ENCODE results near the gene MPV17. TPM values are rescaled to one million over a fixed set of nuclear protein-coding genes. Genes with fewer than 3 reads are reported as not detected.
A peak's percentile ranks its signal among the peaks of the same experiment; 100 is the strongest.

The MPV17 gene
- 100 to 1,000 TPM in 1 of 2 donors, 10 to 100 TPM in 1; 46.6 to 124 TPM for total RNA-seq
- polyA plus RNA-seq (ENCODE audit: insufficient read length in 2 of 2) = 100 to 1,000 TPM; 108 to 132 TPM
- long read RNA-seq, donor 1, transcript MPV17-203 (8 exons, 1,005 nt) = major isoform, 24 of 72 reads
- long read RNA-seq, donor 1, transcript MPV17-201 (7 exons, 998 nt) = minor isoform, 8 of 72 reads
- long read RNA-seq, donor 1, partial matches to known transcripts = 34 of 72 reads
- long read RNA-seq, donor 1, other reads (novel, unspliced or antisense) = 0 of 72 reads
- long read RNA-seq, donor 2, transcript MPV17-203 (8 exons, 1,005 nt) = major isoform, 12 of 21 reads
- long read RNA-seq, donor 2, partial matches to known transcripts = 5 of 21 reads
- long read RNA-seq, donor 2, other reads (novel, unspliced or antisense) = 0 of 21 reads
- long read RNA-seq, donor 3, transcript MPV17-203 (8 exons, 1,005 nt) = major isoform, 12 of 17 reads
- long read RNA-seq, donor 3, partial matches to known transcripts = 0 of 17 reads
- long read RNA-seq, donor 3, other reads (novel, unspliced or antisense) = 0 of 17 reads
- long read RNA-seq, donor 4, transcript MPV17-203 (8 exons, 1,005 nt) = major isoform, 18 of 53 reads
- long read RNA-seq, donor 4, partial matches to known transcripts = 21 of 53 reads
- long read RNA-seq, donor 4, other reads (novel, unspliced or antisense) = 0 of 53 reads

- 0% methylated on average over 31 of the region's 39 CpGs for WGBS (ENCODE audit: insufficient coverage)
- Histone ChIP-seq H3K4me3 (ENCODE audit: low read depth, low read length) (peak within 1 kb of the TSS; percentile 99), H3K27me3 (ENCODE audit: control insufficient read depth, insufficient read depth, low read length) (no peaks in the 10 kb centered on the region), H3K27ac (ENCODE audit: low read depth, low read length) (peak within 1 kb of the TSS; percentile 98), H3K36me3 (ENCODE audit: control insufficient read depth, insufficient read depth, low read length) (peaks cover 30% of the 10 kb centered on the region), H3K9me3 (ENCODE audit: control insufficient read depth, insufficient read depth, low read length) (no peaks in the 10 kb centered on the region), H3K4me1 (ENCODE audit: control insufficient read depth, insufficient read depth, low read length) (peaks cover 10% of the 10 kb centered on the region)
- DNase-seq (ENCODE audit: low read depth in 4 of 6, low spot score in 6 of 6) = peak; percentile 68 to 98 (median 88)
Measured at GRCh38 chr2:27322766-27323595, at the start of gene MPV17. Gene MPV17, minus strand, starts transcription at chr2:27323097. Its CDS starts 580 bp downstream, at chr2:27322517.

GRCh38 chr2:27370816-27371620, 48.1 kb upstream of the MPV17 start:
- peaks cover 25% of the 10 kb centered on the region for H3K4me1 ChIP-seq (ENCODE audit: control insufficient read depth, insufficient read depth, low read length)
- peak in 1 of 6 donors; percentile 24 for DNase-seq (ENCODE audit: low read depth in 4 of 6, low spot score in 6 of 6)
- peaks cover 61% of the 10 kb centered on the region for H3K36me3 ChIP-seq (ENCODE audit: control insufficient read depth, insufficient read depth, low read length)
- H3K27me3 ChIP-seq (ENCODE audit: control insufficient read depth, insufficient read depth, low read length) = no peaks in the 10 kb centered on the region
- H3K27ac ChIP-seq (ENCODE audit: low read depth, low read length) = peak overlapping the region; percentile 48
- H3K9me3 ChIP-seq (ENCODE audit: control insufficient read depth, insufficient read depth, low read length) = no peaks in the 10 kb centered on the region
- peak overlapping the region; percentile 91 for H3K4me3 ChIP-seq (ENCODE audit: low read depth, low read length)
- WGBS (ENCODE audit: insufficient coverage) = 3% methylated on average over 46 of the region's 46 CpGs

- peak within 1 kb of the TSS; percentile 93 for H3K27ac ChIP-seq (ENCODE audit: low read depth, low read length)
- WGBS (ENCODE audit: insufficient coverage) = under 1% methylated on average over 85 of the region's 85 CpGs
- DNase-seq (ENCODE audit: low read depth in 4 of 6, low spot score in 6 of 6) = peak; percentile 97 to 100 (median 98)
- H3K27me3 ChIP-seq (ENCODE audit: control insufficient read depth, insufficient read depth, low read length) = no peaks in the 10 kb centered on the region
- H3K4me1 ChIP-seq (ENCODE audit: control insufficient read depth, insufficient read depth, low read length) = peaks cover 25% of the 10 kb centered on the region
- no peaks in the 10 kb centered on the region for H3K9me3 ChIP-seq (ENCODE audit: control insufficient read depth, insufficient read depth, low read length)
- H3K36me3 ChIP-seq (ENCODE audit: control insufficient read depth, insufficient read depth, low read length) = peaks cover 61% of the 10 kb centered on the region
- H3K4me3 ChIP-seq (ENCODE audit: low read depth, low read length) = peak within 1 kb of the TSS; percentile 91
Measured at GRCh38 chr2:27370026-27370815, 47.3 kb upstream of the MPV17 start, which contains the start of the genes EIF2B4 and SNX17. Gene EIF2B4, minus strand, starts transcription at chr2:27370338. Its CDS starts 24 bp downstream, at chr2:27370314. Gene SNX17, plus strand, starts transcription at chr2:27370616. Its CDS starts 128 bp downstream, at chr2:27370744.

GRCh38 chr2:27369471-27370025, 46.7 kb upstream of the MPV17 start:
- Histone ChIP-seq H3K27me3 (ENCODE audit: control insufficient read depth, insufficient read depth, low read length) (no peaks in the 10 kb centered on the region), H3K9me3 (ENCODE audit: control insufficient read depth, insufficient read depth, low read length) (no peaks in the 10 kb centered on the region), H3K4me3 (ENCODE audit: low read depth, low read length) (peak overlapping the region; percentile 91), H3K27ac (ENCODE audit: low read depth, low read length) (peak overlapping the region; percentile 93), H3K36me3 (ENCODE audit: control insufficient read depth, insufficient read depth, low read length) (peaks cover 60% of the 10 kb centered on the region), H3K4me1 (ENCODE audit: control insufficient read depth, insufficient read depth, low read length) (peaks cover 25% of the 10 kb centered on the region)
- 2% methylated on average over 18 of the region's 18 CpGs for WGBS (ENCODE audit: insufficient coverage)
- peak in 3 of 6 donors; percentile 38 to 85 (median 52) for DNase-seq (ENCODE audit: low read depth in 4 of 6, low spot score in 6 of 6)

GRCh38 chr2:27363933-27364332, 41.0 kb upstream of the MPV17 start:
- Histone ChIP-seq H3K4me3 (ENCODE audit: low read depth, low read length) (no peak overlapping the region), H3K27me3 (ENCODE audit: control insufficient read depth, insufficient read depth, low read length) (no peaks in the 10 kb centered on the region), H3K4me1 (ENCODE audit: control insufficient read depth, insufficient read depth, low read length) (peaks cover 4% of the 10 kb centered on the region), H3K27ac (ENCODE audit: low read depth, low read length) (no peak overlapping the region), H3K36me3 (ENCODE audit: control insufficient read depth, insufficient read depth, low read length) (peaks cover 55% of the 10 kb centered on the region), H3K9me3 (ENCODE audit: control insufficient read depth, insufficient read depth, low read length) (no peaks in the 10 kb centered on the region)
- WGBS (ENCODE audit: insufficient coverage) = 94% methylated on average over 1 of the region's 2 CpGs
- no peak for DNase-seq (ENCODE audit: low read depth in 4 of 6, low spot score in 6 of 6)

GRCh38 chr2:27362678-27363420, 40.0 kb upstream of the MPV17 start:
- peaks cover 4% of the 10 kb centered on the region for H3K4me1 ChIP-seq (ENCODE audit: control insufficient read depth, insufficient read depth, low read length)
- peaks cover 46% of the 10 kb centered on the region for H3K36me3 ChIP-seq (ENCODE audit: control insufficient read depth, insufficient read depth, low read length)
- 90% methylated on average over 2 of the region's 4 CpGs for WGBS (ENCODE audit: insufficient coverage)

GRCh38 chr2:27356382-27357181, 33.7 kb upstream of the MPV17 start, which contains the start of gene GTF3C2:
Gene GTF3C2, minus strand, starts transcription at chr2:27356764. Its CDS starts 13,210 bp downstream, at chr2:27343554.
- Histone ChIP-seq H3K27me3 (ENCODE audit: control insufficient read depth, insufficient read depth, low read length) (no peaks in the 10 kb centered on the region), H3K36me3 (ENCODE audit: control insufficient read depth, insufficient read depth, low read length) (peaks cover 8% of the 10 kb centered on the region), H3K4me1 (ENCODE audit: control insufficient read depth, insufficient read depth, low read length) (peaks cover 21% of the 10 kb centered on the region), H3K27ac (ENCODE audit: low read depth, low read length) (peak within 1 kb of the TSS; percentile 92), H3K9me3 (ENCODE audit: control insufficient read depth, insufficient read depth, low read length) (no peaks in the 10 kb centered on the region), H3K4me3 (ENCODE audit: low read depth, low read length) (peak within 1 kb of the TSS; percentile 99)
- DNase-seq (ENCODE audit: low read depth in 4 of 6, low spot score in 6 of 6) = peak; percentile 96 to 100 (median 98)
- under 1% methylated on average over 67 of the region's 67 CpGs for WGBS (ENCODE audit: insufficient coverage)

More at GRCh38 chr2:27362678-27363420, 40.0 kb upstream of the MPV17 start:
- no peak for DNase-seq (ENCODE audit: low read depth in 4 of 6, low spot score in 6 of 6)
- no peak overlapping the region for H3K27ac ChIP-seq (ENCODE audit: low read depth, low read length)
- H3K27me3 ChIP-seq (ENCODE audit: control insufficient read depth, insufficient read depth, low read length) = no peaks in the 10 kb centered on the region
- H3K4me3 ChIP-seq (ENCODE audit: low read depth, low read length) = no peak overlapping the region
- H3K9me3 ChIP-seq (ENCODE audit: control insufficient read depth, insufficient read depth, low read length) = no peaks in the 10 kb centered on the region
